GM23338 (cell line): ENCODE results near the gene PTH1R. TPM values are rescaled to one million over a fixed set of nuclear protein-coding genes. Genes with fewer than 3 reads are reported as not detected.

ENCODE experiments used
- ATAC-seq: fragments of 200-7000 bp; cut with Tn5 transposase; 3 replicates; pipeline ENCODE4 v1.9.1; 2020
- DNase-seq: peaks from one replicate; pipeline ENCODE4 v3.0.0-alpha.2; 2015; ENCODE audit warnings: low spot score
- H2AFZ ChIP-seq: fragments of 200-600 bp; sonication (generic); 2 replicates; pipeline ENCODE4 v1.8.0; 2016; ENCODE audit warnings: antibody characterized with exemption, mild to moderate bottlenecking, moderate library complexity
- H3F3A ChIP-seq: fragments of 200-600 bp; sonication (generic); replicated peaks from 2 replicates; pipeline ENCODE4 v1.8.0; 2017; ENCODE audit warnings: antibody characterized with exemption, mixed run types, low read depth
- H3K27ac ChIP-seq: fragments of 200-600 bp; sonication (generic); 2 replicates; pipeline ENCODE4 v1.6.1; 2016; ENCODE audit warnings: low read depth
- H3K27me3 ChIP-seq: fragments of 200-600 bp; sonication (generic); 2 replicates; pipeline ENCODE4 v1.8.0; 2016; ENCODE audit warnings: mild to moderate bottlenecking, mixed run types, moderate library complexity; ENCODE audit not compliant: insufficient read depth
- H3K36me3 ChIP-seq: fragments of 200-600 bp; sonication (generic); 2 replicates; pipeline ENCODE4 v1.8.0; 2016; ENCODE audit warnings: mild to moderate bottlenecking; ENCODE audit not compliant: insufficient read depth
- H3K4me1 ChIP-seq: fragments of 200-600 bp; sonication (generic); 2 replicates; pipeline ENCODE4 v1.8.0; 2016; ENCODE audit warnings: mild to moderate bottlenecking, moderate library complexity; ENCODE audit not compliant: insufficient read depth
- H3K4me2 ChIP-seq: fragments of 200-600 bp; sonication (generic); 2 replicates; pipeline ENCODE4 v1.7.1; 2017; ENCODE audit warnings: mixed run types
- H3K4me3 ChIP-seq: fragments of 200-600 bp; sonication (generic); 2 replicates; pipeline ENCODE4 v1.6.1; 2016; ENCODE audit warnings: mixed run types
- H3K79me2 ChIP-seq: fragments of 200-600 bp; sonication (generic); replicated peaks from 2 replicates; pipeline ENCODE4 v1.8.0; 2017; ENCODE audit warnings: mild to moderate bottlenecking; ENCODE audit not compliant: insufficient read depth
- H3K9me2 ChIP-seq: fragments of 200-600 bp; sonication (generic); 2 replicates; pipeline ENCODE4 v1.8.0; 2017; ENCODE audit not compliant: insufficient read depth
- H4K20me1 ChIP-seq: fragments of 200-600 bp; sonication (generic); replicated peaks from 2 replicates; pipeline ENCODE4 v1.8.0; 2017; ENCODE audit warnings: mild to moderate bottlenecking; ENCODE audit not compliant: insufficient read depth
- H3K27ac Mint-ChIP-seq: 2 replicates; pipeline ENCODE4 v1.8.0; 2020; ENCODE audit warnings: inconsistent platforms, mild to moderate bottlenecking, moderate library complexity, mixed read lengths
- H3K27me3 Mint-ChIP-seq: 3 replicates; pipeline ENCODE4 v1.8.0; 2022; ENCODE audit warnings: low read depth, mild to moderate bottlenecking, moderate library complexity, mixed read lengths, inconsistent platforms; ENCODE audit not compliant: insufficient read depth, poor library complexity
- H3K36me3 Mint-ChIP-seq: 3 replicates; pipeline ENCODE4 v1.8.0; 2021; ENCODE audit warnings: low read depth, mild to moderate bottlenecking, inconsistent platforms, moderate library complexity, mixed read lengths
- H3K4me1 Mint-ChIP-seq: 3 replicates; pipeline ENCODE4 v1.8.0; 2020; ENCODE audit warnings: mild to moderate bottlenecking, inconsistent platforms, mixed read lengths
- H3K4me3 Mint-ChIP-seq: 3 replicates; pipeline ENCODE4 v1.8.0; 2021; ENCODE audit warnings: moderate library complexity, mild to moderate bottlenecking, inconsistent platforms, mixed read lengths
- H3K9me3 Mint-ChIP-seq: 3 replicates; pipeline ENCODE4 v1.8.0; 2020; ENCODE audit warnings: moderate library complexity, mild to moderate bottlenecking, inconsistent platforms, mixed read lengths
- CREB1 ChIP-seq: fragments of 250-450 bp; sonication (Bioruptor Pico); IDR thresholded peaks from 2 replicates; pipeline ENCODE4 v1.5.0; 2020; ENCODE audit warnings: low read depth, mild to moderate bottlenecking, moderate library complexity
- EZH2 ChIP-seq: fragments of 200-600 bp; sonication (generic); IDR thresholded peaks from one replicate; pipeline ENCODE4 v1.8.0; 2017; ENCODE audit warnings: antibody characterized with exemption, mild to moderate bottlenecking, low read depth; ENCODE audit not compliant: unreplicated experiment
- EZH2phosphoT487 ChIP-seq: fragments of 200-600 bp; sonication (generic); IDR thresholded peaks from one replicate; pipeline ENCODE4 v1.8.1; 2018; ENCODE audit warnings: antibody characterized with exemption; ENCODE audit not compliant: unreplicated experiment
- JUNB ChIP-seq: IDR thresholded peaks from one replicate; pipeline ENCODE4 v1.6.1; 2016; ENCODE audit warnings: antibody characterized with exemption; ENCODE audit not compliant: unreplicated experiment
- NANOG ChIP-seq: IDR thresholded peaks from 2 replicates; pipeline ENCODE4 v1.6.1; 2016; ENCODE audit warnings: antibody characterized with exemption, borderline replicate concordance
- POLR2AphosphoS5 ChIP-seq: IDR thresholded peaks from 2 replicates; pipeline ENCODE4 v1.6.1; 2016; ENCODE audit warnings: antibody characterized with exemption, low read depth
- STAT1 ChIP-seq: IDR thresholded peaks from one replicate; pipeline ENCODE4 v1.6.1; 2016; ENCODE audit warnings: antibody characterized with exemption; ENCODE audit not compliant: unreplicated experiment
- ZNF114 ChIP-seq: fragments of 250-450 bp; sonication (Bioruptor Pico); IDR thresholded peaks from 2 replicates; pipeline ENCODE4 v1.5.0; 2020; ENCODE audit warnings: mild to moderate bottlenecking, moderate library complexity
- ZNF331 ChIP-seq: fragments of 250-450 bp; sonication (Bioruptor Pico); IDR thresholded peaks from 2 replicates; pipeline ENCODE4 v1.5.0; 2020; ENCODE audit warnings: low read depth, mild to moderate bottlenecking, moderate library complexity
- polyA plus RNA-seq: library from polyadenylated mRNA; unstranded; fragments of >200 nt; fragmentation: Nextera tagmentation; extraction: Ambion mirVana; gene quantifications from 2 replicates; pipeline ENCODE4 v1.2.1, GENCODE V29; 2016
- total RNA-seq: library from RNA; depleted of rRNA; stranded (reverse); fragments of >200 nt; shearing (Covaris generic); gene quantifications from 2 replicates; pipeline ENCODE4 v1.2.3, GENCODE V29; 2014
- TF ChIP-seq, protein P1 (sequence below): IDR thresholded peaks from one replicate; pipeline ENCODE4 v1.6.1; 2018; ENCODE audit warnings: antibody characterized with exemption; ENCODE audit not compliant: unreplicated experiment
- TF ChIP-seq, protein P2 (sequence below): fragments of 250-450 bp; sonication (Bioruptor Pico); IDR thresholded peaks from 2 replicates; pipeline ENCODE4 v1.5.0; 2020; ENCODE audit warnings: mild to moderate bottlenecking, moderate library complexity
- TF ChIP-seq, protein P3 (sequence below): IDR thresholded peaks from 2 replicates; pipeline ENCODE4 v1.6.1; 2016; ENCODE audit warnings: antibody characterized with exemption
- TF ChIP-seq, protein P4 (sequence below), 2 experiments: fragments of 200-600 bp in 1 of 2; sonication (generic) in 1 of 2; conservative IDR thresholded peaks; 2 replicates each; pipeline versions ENCODE4 v1.5.1 to v1.6.1; 2016 to 2017; ENCODE audit warnings: antibody characterized with exemption in 2 of 2, low read depth in 2 of 2, mild to moderate bottlenecking in 2 of 2, moderate library complexity in 1 of 2

The PTH1R gene
- total and polyA plus RNA-seq, 2 experiments from 2014 or later, result 1.3 to 1.9 TPM

DNA sequence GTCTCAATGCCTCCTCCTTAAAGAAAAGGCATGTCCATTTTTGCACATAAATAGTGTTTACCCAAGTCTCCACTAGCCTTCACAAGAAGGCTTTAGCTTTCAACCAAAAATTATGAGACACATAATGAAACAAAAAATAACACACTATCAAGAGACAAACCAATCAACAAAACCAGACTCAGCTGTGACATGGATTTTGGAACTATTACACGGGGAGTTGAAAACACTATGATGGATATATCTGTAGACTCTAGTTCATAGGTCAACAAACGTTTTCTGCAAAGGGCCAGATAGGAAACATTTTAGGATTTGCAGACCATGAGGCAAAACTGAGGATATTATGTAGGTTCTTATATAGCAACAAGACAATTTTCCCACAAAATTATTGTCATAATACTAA is 39.2 kb upstream of the PTH1R start:
- no peak for TF ChIP-seq STAT1
- TF ChIP-seq NANOG, result no peak
- TF ChIP-seq CREB1, result no peak
- no peak for TF ChIP-seq EZH2
- TF ChIP-seq POLR2AphosphoS5, result no peak
- no peak for TF ChIP-seq ZNF114 (CRISPR knock-in tag)
- TF ChIP-seq, protein P1, sequence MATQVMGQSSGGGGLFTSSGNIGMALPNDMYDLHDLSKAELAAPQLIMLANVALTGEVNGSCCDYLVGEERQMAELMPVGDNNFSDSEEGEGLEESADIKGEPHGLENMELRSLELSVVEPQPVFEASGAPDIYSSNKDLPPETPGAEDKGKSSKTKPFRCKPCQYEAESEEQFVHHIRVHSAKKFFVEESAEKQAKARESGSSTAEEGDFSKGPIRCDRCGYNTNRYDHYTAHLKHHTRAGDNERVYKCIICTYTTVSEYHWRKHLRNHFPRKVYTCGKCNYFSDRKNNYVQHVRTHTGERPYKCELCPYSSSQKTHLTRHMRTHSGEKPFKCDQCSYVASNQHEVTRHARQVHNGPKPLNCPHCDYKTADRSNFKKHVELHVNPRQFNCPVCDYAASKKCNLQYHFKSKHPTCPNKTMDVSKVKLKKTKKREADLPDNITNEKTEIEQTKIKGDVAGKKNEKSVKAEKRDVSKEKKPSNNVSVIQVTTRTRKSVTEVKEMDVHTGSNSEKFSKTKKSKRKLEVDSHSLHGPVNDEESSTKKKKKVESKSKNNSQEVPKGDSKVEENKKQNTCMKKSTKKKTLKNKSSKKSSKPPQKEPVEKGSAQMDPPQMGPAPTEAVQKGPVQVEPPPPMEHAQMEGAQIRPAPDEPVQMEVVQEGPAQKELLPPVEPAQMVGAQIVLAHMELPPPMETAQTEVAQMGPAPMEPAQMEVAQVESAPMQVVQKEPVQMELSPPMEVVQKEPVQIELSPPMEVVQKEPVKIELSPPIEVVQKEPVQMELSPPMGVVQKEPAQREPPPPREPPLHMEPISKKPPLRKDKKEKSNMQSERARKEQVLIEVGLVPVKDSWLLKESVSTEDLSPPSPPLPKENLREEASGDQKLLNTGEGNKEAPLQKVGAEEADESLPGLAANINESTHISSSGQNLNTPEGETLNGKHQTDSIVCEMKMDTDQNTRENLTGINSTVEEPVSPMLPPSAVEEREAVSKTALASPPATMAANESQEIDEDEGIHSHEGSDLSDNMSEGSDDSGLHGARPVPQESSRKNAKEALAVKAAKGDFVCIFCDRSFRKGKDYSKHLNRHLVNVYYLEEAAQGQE, result no peak
- TF ChIP-seq, protein P2, sequence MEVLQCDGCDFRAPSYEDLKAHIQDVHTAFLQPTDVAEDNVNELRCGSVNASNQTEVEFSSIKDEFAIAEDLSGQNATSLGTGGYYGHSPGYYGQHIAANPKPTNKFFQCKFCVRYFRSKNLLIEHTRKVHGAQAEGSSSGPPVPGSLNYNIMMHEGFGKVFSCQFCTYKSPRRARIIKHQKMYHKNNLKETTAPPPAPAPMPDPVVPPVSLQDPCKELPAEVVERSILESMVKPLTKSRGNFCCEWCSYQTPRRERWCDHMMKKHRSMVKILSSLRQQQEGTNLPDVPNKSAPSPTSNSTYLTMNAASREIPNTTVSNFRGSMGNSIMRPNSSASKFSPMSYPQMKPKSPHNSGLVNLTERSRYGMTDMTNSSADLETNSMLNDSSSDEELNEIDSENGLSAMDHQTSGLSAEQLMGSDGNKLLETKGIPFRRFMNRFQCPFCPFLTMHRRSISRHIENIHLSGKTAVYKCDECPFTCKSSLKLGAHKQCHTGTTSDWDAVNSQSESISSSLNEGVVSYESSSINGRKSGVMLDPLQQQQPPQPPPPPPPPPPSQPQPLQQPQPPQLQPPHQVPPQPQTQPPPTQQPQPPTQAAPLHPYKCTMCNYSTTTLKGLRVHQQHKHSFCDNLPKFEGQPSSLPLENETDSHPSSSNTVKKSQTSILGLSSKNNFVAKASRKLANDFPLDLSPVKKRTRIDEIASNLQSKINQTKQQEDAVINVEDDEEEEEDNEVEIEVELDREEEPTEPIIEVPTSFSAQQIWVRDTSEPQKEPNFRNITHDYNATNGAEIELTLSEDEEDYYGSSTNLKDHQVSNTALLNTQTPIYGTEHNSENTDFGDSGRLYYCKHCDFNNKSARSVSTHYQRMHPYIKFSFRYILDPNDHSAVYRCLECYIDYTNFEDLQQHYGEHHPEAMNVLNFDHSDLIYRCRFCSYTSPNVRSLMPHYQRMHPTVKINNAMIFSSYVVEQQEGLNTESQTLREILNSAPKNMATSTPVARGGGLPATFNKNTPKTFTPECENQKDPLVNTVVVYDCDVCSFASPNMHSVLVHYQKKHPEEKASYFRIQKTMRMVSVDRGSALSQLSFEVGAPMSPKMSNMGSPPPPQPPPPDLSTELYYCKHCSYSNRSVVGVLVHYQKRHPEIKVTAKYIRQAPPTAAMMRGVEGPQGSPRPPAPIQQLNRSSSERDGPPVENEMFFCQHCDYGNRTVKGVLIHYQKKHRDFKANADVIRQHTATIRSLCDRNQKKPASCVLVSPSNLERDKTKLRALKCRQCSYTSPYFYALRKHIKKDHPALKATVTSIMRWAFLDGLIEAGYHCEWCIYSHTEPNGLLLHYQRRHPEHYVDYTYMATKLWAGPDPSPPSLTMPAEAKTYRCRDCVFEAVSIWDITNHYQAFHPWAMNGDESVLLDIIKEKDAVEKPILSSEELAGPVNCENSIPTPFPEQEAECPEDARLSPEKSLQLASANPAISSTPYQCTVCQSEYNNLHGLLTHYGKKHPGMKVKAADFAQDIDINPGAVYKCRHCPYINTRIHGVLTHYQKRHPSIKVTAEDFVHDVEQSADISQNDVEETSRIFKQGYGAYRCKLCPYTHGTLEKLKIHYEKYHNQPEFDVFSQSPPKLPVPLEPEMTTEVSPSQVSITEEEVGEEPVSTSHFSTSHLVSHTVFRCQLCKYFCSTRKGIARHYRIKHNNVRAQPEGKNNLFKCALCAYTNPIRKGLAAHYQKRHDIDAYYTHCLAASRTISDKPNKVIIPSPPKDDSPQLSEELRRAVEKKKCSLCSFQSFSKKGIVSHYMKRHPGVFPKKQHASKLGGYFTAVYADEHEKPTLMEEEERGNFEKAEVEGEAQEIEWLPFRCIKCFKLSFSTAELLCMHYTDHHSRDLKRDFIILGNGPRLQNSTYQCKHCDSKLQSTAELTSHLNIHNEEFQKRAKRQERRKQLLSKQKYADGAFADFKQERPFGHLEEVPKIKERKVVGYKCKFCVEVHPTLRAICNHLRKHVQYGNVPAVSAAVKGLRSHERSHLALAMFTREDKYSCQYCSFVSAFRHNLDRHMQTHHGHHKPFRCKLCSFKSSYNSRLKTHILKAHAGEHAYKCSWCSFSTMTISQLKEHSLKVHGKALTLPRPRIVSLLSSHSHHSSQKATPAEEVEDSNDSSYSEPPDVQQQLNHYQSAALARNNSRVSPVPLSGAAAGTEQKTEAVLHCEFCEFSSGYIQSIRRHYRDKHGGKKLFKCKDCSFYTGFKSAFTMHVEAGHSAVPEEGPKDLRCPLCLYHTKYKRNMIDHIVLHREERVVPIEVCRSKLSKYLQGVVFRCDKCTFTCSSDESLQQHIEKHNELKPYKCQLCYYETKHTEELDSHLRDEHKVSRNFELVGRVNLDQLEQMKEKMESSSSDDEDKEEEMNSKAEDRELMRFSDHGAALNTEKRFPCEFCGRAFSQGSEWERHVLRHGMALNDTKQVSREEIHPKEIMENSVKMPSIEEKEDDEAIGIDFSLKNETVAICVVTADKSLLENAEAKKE (CRISPR knock-in tag), result no peak
- TF ChIP-seq JUNB, result no peak
- TF ChIP-seq, protein P3, sequence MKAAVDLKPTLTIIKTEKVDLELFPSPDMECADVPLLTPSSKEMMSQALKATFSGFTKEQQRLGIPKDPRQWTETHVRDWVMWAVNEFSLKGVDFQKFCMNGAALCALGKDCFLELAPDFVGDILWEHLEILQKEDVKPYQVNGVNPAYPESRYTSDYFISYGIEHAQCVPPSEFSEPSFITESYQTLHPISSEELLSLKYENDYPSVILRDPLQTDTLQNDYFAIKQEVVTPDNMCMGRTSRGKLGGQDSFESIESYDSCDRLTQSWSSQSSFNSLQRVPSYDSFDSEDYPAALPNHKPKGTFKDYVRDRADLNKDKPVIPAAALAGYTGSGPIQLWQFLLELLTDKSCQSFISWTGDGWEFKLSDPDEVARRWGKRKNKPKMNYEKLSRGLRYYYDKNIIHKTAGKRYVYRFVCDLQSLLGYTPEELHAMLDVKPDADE, result no peak
- TF ChIP-seq EZH2phosphoT487, result no peak
- TF ChIP-seq ZNF331 (CRISPR knock-in tag), result no peak
- TF ChIP-seq, protein P4, sequence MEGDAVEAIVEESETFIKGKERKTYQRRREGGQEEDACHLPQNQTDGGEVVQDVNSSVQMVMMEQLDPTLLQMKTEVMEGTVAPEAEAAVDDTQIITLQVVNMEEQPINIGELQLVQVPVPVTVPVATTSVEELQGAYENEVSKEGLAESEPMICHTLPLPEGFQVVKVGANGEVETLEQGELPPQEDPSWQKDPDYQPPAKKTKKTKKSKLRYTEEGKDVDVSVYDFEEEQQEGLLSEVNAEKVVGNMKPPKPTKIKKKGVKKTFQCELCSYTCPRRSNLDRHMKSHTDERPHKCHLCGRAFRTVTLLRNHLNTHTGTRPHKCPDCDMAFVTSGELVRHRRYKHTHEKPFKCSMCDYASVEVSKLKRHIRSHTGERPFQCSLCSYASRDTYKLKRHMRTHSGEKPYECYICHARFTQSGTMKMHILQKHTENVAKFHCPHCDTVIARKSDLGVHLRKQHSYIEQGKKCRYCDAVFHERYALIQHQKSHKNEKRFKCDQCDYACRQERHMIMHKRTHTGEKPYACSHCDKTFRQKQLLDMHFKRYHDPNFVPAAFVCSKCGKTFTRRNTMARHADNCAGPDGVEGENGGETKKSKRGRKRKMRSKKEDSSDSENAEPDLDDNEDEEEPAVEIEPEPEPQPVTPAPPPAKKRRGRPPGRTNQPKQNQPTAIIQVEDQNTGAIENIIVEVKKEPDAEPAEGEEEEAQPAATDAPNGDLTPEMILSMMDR (conservative IDR thresholded peaks at IDR 0.05; ENCODE audit: low read depth in 2 of 2), result no peak
- peaks cover 2% of the 10 kb centered on the region for H3K27me3 Mint-ChIP-seq
- H4K20me1 ChIP-seq, result no peaks in the 10 kb centered on the region
- H3K79me2 ChIP-seq, result no peaks in the 10 kb centered on the region
- no peaks in the 10 kb centered on the region for H3K4me1 ChIP-seq
- no peak overlapping the region for H3K4me3 ChIP-seq
- peaks cover 10% of the 10 kb centered on the region; the same call in 2 of the 3 replicates for H3K36me3 Mint-ChIP-seq
- DNase-seq (no peak), ATAC-seq (no peak)
- no peaks in the 10 kb centered on the region; the same call in 2 of the 3 replicates for H3K4me1 Mint-ChIP-seq
- H3K4me3 Mint-ChIP-seq, result no peak overlapping the region
- H3K27ac ChIP-seq, result no peak overlapping the region
- no peak overlapping the region for H3K4me2 ChIP-seq
- 0 out of 2 replicates have a peak, but pooled peaks cover 3% of the 10 kb centered on the region for H3K9me2 ChIP-seq
- H3K27me3 ChIP-seq, result no peaks in the 10 kb centered on the region
- no peaks in the 10 kb centered on the region for H3K36me3 ChIP-seq
- H2AFZ ChIP-seq, result no peak overlapping the region
- peaks cover 44% of the 10 kb centered on the region for H3K9me3 Mint-ChIP-seq
- no peaks in the 10 kb centered on the region for H3F3A ChIP-seq
- no peak overlapping the region for H3K27ac Mint-ChIP-seq
